ENCODE measurements around the gene SUSD6.

The SUSD6 gene

GRCh38 chr14:69671365-69672030, 60.1 kb downstream of the SUSD6 start:
- no peak for DNase-seq (ENCODE audit: low read depth in 1 of 2, low spot score in 1 of 2)

- no peak for DNase-seq (ENCODE audit: low read depth in 1 of 2, low spot score in 1 of 2)
Measured at GRCh38 chr14:69672356-69672755, 61.0 kb downstream of the SUSD6 start.

GRCh38 chr14:69673104-69673503, 61.7 kb downstream of the SUSD6 start:
- no peak for DNase-seq (ENCODE audit: low read depth in 1 of 2, low spot score in 1 of 2)

GRCh38 chr14:69673578-69674305, 62.3 kb downstream of the SUSD6 start:
- no peak for DNase-seq (ENCODE audit: low read depth in 1 of 2, low spot score in 1 of 2)

- peak in 1 of 2 donors; percentile 58 for DNase-seq (ENCODE audit: low read depth in 1 of 2, low spot score in 1 of 2)
Measured at GRCh38 chr14:69674546-69675244, 63.3 kb downstream of the SUSD6 start.

- DNase-seq (ENCODE audit: low read depth in 1 of 2, low spot score in 1 of 2): no peak
Measured at GRCh38 chr14:69675245-69675583, 63.8 kb downstream of the SUSD6 start.

- peak in 1 of 2 donors; percentile 61 for DNase-seq (ENCODE audit: low read depth in 1 of 2, low spot score in 1 of 2)
Measured at GRCh38 chr14:69675877-69676416, 64.6 kb downstream of the SUSD6 start.

- DNase-seq (ENCODE audit: low read depth in 1 of 2, low spot score in 1 of 2): no peak
Measured at GRCh38 chr14:69676723-69677122, 65.3 kb downstream of the SUSD6 start.

GRCh38 chr14:69680297-69680696, 68.9 kb downstream of the SUSD6 start:
- no peak for DNase-seq (ENCODE audit: low read depth in 1 of 2, low spot score in 1 of 2)

GRCh38 chr14:69682136-69682535, 70.7 kb downstream of the SUSD6 start:
- no peak for DNase-seq (ENCODE audit: low read depth in 1 of 2, low spot score in 1 of 2)

GRCh38 chr14:69682621-69683263, 71.3 kb downstream of the SUSD6 start:
- DNase-seq (ENCODE audit: low read depth in 1 of 2, low spot score in 1 of 2): no peak

- no peak for DNase-seq (ENCODE audit: low read depth in 1 of 2, low spot score in 1 of 2)
Measured at GRCh38 chr14:69683971-69684370, 72.6 kb downstream of the SUSD6 start.

GRCh38 chr14:69684461-69685217, 73.2 kb downstream of the SUSD6 start:
- DNase-seq (ENCODE audit: low read depth in 1 of 2, low spot score in 1 of 2): no peak

- DNase-seq (ENCODE audit: low read depth in 1 of 2, low spot score in 1 of 2): peak; percentile 28 to 85
Measured at GRCh38 chr14:69685218-69685616, 73.8 kb downstream of the SUSD6 start.

GRCh38 chr14:69685716-69686115, 74.3 kb downstream of the SUSD6 start:
- DNase-seq (ENCODE audit: low read depth in 1 of 2, low spot score in 1 of 2): peak in 1 of 2 donors; percentile 39

- no peak for DNase-seq (ENCODE audit: low read depth in 1 of 2, low spot score in 1 of 2)
Measured at GRCh38 chr14:69687606-69688298, 76.4 kb downstream of the SUSD6 start.

- no peak for DNase-seq (ENCODE audit: low read depth in 1 of 2, low spot score in 1 of 2)
Measured at GRCh38 chr14:69688299-69688649, 76.9 kb downstream of the SUSD6 start.

GRCh38 chr14:69690042-69690441, 78.6 kb downstream of the SUSD6 start:
- no peak for DNase-seq (ENCODE audit: low read depth in 1 of 2, low spot score in 1 of 2)

GRCh38 chr14:69692594-69692993, 81.2 kb downstream of the SUSD6 start:
- DNase-seq (ENCODE audit: low read depth in 1 of 2, low spot score in 1 of 2): no peak

- DNase-seq (ENCODE audit: low read depth in 1 of 2, low spot score in 1 of 2): no peak
Measured at GRCh38 chr14:69693145-69693544, 81.7 kb downstream of the SUSD6 start.

All from activated CD4-positive, alpha-beta T cell treated with anti-CD3 and anti-CD28 coated beads, Interleukin-2, amount 50 U/mL, for 24 hours (primary cell).